T-helper 1 cell (primary cell): ENCODE results near the gene MAPK12.
"Not testable (repeated sequence)": the region's sequence is repeated elsewhere in the genome, so short reads cannot be mapped to it uniquely, and the experiment has no call there.

Experiments
- DNase-seq, 5 donors: peaks; one replicate each; pipeline ENCODE4 v3.0.0-alpha.2; 2012 to 2020

The MAPK12 gene

DNA sequence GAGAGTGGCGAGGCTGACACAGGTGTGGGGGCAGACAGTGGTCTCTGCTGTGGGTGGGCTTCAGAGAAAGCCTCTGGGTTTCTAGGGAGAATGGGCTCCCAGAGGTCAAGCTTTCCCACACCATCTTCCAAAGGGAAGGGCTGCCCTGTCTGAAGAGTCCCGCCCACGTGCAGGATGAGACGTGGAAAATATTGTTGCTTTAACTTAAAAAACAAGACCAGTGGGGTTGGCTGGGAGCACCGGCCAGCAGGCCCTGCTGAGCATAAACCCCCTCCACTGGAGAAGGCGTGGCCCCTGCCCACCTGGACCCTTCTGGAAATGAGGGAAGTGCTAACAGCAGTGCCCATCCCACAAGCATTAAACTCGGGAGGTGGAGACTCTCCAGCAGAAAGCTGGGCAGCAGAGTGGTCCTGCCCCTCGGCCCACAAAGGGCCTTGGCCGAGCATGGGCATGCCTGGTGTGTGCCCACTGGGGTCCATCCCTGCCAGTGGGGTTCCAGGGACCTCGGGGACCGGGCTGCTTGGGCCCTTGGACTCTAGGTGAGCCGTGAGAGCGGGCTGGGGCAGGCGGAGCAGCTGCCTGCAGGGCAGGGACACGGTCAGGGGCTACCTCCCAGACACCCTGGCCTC, 45.3 kb downstream of the MAPK12 start:
- DNase-seq = no peak

DNA sequence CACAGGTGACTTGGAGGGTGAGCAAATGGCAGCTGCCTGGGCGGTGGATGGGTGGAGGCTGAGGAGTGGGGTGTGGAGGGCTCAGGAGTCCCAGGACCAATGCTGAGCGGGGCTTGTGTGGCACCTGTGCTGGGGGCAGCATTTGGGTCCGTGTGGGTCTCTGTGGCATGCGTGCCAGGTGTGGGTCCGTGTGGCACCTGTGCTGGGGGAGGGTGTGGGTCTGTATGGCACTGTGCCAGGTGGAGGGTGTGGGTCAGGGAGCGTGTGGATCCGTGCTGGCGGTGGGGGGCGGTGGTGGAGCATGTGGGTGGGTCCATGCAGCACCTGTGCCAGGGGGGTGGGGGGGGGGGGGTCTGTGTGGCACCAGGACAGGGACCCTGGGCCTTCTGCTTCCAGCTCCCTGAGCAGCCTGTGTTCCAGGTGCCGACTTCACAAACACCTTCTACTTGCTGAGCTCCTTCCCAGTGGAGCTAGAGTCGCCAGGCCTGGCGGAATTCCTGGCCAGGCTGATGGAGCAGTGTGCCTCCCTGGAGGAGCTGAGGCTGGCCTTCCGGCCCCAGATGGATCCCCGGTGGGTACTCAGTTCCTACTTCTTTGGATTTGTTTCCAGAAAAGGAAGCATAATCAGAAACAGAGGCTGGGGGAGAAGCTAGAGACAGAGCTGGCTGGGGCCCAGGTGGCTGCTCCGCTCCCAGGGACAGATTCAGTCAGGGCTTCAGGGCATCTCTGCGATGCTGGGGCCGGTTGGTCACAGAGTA, 46.0 kb downstream of the MAPK12 start:
- DNase-seq = no peak

DNA sequence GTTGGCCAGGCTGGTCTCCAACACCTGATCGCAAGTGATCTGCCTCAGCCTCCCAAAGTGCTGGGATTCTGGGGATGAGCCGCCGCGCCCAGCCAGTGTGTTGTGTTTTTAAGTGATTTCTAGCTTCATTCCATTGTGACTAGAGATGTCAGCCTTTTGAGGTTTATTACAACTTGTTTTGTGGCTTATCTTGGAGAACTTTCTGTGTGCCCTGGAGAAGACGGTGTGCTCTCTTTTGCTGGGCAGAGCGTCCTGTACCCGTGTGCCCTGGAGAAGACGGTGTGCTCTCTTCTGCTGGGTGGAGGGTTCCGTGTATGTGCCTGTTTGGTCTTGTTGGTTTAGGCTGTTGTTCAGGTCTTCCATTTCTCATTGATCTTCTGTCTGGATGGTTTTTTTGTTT, 48.2 kb downstream of the MAPK12 start:
- DNase-seq = no peak

DNA sequence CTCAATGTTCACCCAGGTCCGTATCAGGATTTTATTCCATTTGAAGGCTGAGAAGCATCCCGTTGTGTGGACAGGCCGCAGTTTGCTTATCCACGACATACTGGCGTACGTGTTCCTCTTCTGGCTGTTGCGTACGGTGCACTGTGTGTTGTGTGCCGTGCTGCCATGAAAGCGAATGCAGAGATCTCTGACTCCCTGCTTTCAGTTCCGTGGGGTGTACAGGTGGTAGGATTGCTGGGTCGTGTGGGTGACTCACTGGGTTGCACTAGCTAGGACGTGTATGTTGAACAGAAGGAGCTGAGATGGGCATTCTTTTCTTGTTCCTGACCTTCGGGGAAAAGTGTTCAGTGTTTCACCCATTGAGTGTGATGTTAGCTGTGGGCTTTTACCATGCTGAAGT, 50.3 kb downstream of the MAPK12 start:
- DNase-seq = no peak

DNA sequence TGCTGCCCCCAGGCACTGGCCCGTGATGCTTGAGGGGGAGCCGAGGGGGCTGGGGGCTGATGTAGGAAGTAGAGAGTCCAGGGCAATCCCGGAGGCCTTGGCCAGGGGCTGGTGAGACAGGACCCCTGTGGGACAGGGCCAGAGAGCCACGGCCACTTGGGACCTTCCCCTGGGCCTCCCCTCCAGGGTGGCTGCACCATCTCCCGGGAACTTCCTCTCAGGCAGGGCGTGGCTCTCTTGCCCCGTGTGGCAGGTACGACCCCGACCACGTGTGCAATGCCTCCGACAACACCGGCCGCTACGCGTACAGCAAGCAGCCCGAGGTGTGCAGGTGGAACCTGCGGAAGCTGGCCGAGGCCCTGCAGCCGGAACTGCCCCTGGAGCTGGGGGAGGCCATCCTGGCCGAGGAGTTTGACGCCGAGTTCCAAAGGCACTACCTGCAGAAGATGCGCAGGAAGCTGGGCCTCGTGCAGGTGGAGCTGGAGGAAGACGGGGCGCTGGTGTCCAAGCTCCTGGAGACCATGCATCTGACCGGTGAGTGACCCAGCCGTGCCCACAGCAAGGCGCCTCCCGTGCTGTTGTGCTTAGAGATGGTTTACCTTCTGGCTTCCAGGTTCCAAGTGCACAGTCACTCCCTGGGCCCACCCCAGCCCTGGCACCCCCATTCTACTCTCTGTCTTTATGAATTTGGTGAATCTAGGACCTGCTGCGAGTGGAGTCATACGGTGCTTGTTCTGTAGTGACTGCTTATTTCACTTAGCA, 50.9 kb downstream of the MAPK12 start:
- peak in 1 of 5 donors; percentile 1 for DNase-seq

DNA sequence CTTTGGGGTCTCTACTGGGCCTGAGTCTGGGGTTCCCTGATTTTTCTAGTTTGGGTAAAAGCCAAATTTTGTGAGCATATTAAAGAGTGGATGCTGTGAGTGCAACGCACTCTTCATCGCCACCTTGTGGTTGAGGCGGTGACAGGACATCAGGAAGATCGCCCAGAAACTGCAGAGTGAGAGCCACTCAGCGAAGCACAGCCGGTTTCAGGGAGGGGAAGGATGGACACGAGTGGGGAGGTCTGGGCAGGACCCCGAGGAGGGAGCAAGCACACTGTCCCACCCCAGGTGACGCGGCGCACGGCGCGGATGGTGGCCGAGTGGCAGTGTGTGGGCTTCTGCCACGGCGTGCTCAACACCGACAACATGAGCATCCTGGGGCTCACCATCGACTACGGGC, 51.6 kb downstream of the MAPK12 start:
- peak in 4 of 5 donors; percentile 59 to 70 (median 64) for DNase-seq

DNA sequence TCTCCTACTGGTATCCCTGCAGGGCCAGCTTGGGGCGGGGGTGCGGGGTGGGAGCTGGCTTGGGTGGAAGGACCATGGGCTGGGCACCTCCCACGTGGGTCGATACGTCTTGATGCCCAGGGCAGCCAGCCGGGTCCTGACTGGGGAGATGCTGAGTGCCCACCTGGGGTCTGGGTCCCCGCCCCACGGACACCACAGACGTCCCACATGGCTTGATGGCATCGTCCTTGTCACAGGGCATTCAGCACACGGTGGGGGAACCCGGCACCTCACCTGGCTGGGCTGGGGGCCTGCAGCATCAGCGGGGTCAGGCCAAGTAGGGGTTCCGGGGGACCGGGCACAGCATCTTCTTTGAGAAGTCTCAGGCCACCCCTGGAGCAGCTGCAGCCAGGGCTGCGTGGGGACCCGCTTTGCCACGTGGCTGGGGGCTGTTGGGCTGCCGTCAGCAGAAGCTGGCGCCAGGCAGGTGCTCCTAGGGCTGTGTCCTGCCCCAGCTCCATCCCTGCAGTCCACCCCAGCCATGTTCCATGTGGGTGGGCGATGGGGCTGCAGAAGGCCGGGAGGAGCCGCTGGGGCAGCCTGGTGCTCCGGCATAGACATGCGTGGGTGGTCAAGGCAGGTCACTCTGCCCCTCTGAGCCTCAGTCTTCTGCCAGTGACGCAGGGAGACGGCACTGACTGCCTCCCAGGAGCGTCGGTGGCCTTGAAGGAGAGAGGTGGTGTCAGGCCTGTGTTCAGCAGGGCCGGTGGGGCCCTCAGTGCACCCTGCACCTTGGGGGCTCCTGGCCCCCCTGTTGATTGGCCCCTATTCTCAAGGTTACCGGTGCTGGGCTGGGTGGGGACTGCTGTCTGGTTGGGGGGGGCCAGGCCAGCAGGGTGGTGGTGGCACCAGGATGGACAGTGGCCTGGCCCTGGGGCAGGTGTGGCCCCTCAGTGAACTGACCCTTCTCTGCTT, 52.3 kb downstream of the MAPK12 start:
- DNase-seq = peak in 1 of 5 donors; percentile 2

DNA sequence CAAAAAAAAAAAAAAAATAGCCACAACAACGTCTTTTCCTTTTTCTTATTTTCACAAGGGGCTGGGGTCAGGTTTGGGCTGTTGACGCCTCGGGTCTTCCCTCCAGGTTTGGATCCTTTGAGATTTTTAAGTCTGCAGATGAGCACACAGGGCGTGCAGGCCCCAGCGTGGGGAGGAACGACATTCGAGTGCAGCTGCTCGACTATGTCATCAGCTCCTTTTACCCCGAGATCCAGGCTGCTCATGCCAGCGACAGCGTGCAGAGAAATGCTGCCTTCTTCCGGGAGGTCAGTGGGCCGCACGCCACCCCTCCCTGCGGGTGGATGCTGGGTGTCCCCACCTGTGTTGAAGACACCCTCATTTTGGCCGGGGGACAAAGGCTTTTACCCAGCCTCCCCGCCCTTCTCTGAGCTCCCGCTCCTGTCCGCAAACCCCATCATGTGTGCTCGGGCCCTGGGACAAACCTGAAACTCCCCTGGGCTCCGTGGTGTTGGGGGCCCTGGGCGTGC, 53.0 kb downstream of the MAPK12 start:
- no peak for DNase-seq

DNA sequence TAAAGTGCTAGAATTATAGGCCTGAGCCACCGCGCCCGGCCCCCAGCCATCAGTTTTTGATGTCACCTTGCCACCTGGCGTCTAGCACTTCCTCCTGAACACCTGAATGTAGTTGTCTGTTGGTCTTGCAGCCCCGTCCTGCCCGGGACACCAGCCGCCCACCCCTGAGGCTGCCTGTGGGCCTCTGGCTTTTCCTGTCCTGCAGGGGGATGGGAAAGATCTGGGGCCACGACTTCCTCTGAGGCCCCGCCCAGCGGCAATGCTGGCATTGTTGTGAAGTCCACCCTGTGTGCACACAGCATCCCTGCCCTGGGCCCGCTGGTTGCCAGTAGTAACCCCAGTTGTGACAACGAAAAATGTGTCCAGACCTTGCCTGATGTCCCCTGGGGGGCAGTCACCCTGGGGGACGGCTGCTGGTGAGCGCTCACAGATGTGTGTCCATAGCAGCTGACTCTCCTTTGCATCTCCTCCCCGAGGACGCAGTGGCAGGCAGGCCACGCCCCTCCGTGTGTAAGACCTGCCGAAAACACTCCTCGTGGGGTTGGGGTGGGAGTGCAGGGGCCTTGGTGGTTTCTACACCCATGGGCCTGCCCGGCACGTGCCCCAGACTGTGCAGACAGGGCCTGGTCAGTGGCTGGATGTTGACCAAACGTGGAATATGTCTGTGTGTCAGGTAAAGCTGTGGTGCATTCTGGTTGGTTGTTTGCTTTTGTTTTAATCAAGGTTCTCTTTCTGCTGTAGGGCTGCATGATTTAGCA, 53.9 kb downstream of the MAPK12 start:
- no peak for DNase-seq

DNA sequence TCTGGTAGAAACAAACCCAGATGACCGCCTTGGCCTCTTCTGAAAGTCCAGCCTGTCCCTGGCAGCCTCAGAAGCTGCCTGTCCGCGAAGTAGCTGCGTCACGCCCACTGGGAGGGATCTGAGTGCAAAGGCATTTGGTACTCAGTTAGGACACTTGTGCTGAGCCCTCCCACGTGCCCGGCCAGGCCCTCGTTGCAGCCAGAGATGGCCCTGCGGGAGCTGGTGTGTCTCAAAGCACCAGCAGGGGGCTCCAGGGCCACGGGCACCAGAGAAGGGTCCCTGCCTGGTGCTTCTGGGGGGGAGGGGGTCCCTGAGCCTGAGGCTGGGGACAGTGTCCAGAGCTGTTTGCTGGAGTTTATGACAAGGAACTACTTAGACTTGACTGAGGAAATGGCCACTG, 54.9 kb downstream of the MAPK12 start:
- peak in 1 of 5 donors; percentile 1 for DNase-seq

DNA sequence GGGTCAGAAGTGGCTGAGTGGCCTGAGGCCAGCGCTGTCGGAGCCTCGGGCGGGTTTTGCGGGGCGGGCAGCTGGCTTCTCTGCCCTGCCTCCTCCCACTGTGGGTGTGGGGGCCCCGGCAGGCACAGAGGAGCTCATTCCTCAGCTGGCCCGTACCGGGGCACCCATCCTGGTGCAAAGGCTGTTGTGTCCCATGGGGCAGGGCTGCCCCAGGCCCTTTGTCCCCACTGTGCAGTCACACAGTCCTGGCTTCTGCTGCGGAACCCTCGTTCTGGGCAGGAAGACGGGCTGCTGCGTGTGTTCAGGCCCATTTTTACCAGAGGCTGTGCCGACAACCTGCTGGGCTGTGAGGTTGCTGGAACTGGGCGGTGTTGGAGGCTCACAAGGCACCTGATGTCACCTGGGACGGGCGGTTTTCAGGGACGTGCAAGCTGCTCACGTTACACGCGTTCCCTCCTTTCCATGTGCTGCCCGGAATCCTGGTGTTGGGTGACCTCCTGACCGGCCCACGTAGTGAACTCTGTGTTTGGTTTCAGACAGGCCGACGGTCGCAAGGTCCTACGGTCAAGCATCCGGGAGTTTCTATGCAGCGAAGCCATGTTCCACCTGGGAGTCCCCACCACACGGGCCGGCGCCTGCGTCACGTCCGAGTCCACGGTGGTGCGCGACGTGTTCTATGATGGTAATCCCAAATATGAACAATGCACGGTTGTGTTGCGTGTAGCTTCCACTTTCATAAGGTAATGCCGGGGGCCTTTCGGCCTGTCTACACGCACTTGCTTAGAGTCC, 55.5 kb downstream of the MAPK12 start:
- no peak for DNase-seq

DNA sequence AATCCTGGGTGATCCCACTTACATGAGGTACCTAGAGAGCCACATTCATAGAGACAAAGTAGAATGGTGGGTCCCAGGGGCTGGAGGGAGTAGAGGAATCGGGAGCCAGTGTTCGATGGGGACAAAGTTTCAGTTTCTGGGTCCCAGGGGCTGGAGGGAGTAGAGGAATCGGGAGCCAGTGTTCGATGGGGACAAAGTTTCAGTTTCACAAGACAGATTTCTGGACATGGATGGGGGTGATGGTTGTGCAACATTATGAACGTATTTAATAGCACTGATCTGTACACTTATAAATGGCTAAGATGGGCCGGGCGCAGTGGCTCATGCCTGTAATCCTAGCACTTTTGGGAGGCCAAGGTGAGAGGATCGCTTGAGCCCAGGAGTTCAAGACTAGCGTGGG, 56.5 kb downstream of the MAPK12 start:
- DNase-seq = not testable (repeated sequence)

DNA sequence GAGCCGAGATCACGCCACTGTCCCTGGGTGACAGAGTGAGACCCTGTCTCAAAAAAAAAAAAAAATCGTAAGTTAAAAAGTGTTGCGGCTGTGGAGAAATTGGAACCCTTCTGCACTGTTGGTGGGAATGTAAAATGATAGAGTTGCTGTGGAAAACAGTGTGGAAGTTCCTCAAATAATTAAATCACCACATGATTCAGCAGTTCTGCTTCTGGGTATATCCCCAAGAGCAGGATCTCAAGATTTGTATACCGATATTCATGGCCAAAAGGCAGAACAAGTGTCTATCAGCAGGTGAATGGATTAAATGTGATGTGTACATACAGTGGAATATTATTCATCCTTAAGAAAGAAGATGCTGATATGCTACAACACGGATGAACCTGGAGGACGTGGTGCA, 56.9 kb downstream of the MAPK12 start:
- DNase-seq = no peak

DNA sequence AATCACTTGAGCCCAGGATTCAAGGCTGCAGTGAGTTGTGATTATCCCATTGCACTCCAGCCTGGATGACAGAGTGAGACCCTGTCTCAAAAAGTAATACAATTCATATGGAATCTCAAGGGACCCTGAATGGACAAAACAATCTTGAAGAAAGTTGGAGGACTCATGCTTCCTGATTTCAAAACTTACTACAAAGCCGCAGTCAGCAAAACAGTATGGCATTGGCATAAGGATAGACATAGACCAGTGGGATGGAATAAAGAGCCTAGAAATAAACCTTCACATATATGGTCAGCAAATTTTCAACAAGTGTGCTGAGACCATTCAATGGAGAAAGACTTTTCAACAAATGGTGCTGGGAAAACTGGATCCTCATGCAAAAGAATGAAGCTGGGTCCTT, 58.2 kb downstream of the MAPK12 start:
- DNase-seq = no peak
